ENCODE measurements around the gene MRTFA. TPM values are rescaled to one million over a fixed set of nuclear protein-coding genes. Genes with fewer than 3 reads are reported as not detected.
A peak's percentile ranks its signal among the peaks of the same experiment; 100 is the strongest.
"Not testable (repeated sequence)": the region's sequence is repeated elsewhere in the genome, so short reads cannot be mapped to it uniquely, and the experiment has no call there.

Gene MRTFA
- total RNA-seq, 1 experiment from 2014 or later = 56.5 TPM

GRCh38 chr22:40659166-40659565 is 22.6 kb upstream of the MRTFA start:
- DNase-seq (ENCODE audit: low spot score) = no peak

DNA sequence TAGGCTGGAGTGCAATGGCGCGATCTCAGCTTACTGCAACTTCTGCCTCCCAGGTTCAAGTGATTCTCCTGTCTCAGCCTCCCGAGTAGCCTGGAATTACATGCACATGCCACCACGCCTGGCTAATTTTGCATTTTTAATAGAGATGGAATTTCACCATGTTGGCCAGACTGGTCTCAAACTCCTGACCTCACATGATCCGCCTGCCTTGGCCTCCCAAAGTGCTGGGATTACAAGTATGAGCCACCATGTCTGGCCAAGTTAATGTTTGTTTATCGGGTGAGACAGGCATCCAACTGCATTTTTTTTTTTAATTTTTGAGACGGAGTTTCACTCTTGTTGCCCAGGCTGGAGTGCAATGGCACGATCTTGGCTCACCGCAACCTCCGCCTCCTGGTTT is 20.1 kb upstream of the MRTFA start:
- DNase-seq (ENCODE audit: low spot score) = not testable (repeated sequence)

- DNase-seq (ENCODE audit: low spot score) = not testable (repeated sequence)
Observed at GRCh38 chr22:40655941-40656340, 19.4 kb upstream of the MRTFA start.

GRCh38 chr22:40654522-40655167 is 18.1 kb upstream of the MRTFA start:
- DNase-seq (ENCODE audit: low spot score) = peak; percentile 52

DNA sequence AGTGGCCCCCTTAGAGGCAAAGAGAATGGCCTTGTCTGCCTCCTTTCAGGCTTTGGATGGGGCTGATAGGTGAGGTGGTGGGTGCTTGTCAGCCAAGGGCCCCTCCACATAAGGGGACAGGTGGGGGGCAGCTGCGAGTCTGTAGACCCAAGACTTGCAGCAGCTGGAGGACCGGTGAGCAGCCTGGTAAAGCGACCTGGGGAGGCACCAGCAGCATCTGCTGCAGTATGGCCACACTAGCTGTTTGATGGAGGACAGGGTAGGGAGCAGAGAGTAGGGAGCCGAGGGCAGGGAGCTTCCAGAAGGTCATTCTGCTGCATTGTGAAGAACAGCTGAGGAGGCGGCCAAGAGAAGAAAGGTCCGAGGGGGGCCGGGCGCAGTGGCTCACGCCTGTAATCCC is 16.8 kb upstream of the MRTFA start:
- DNase-seq (ENCODE audit: low spot score) = no peak

- DNase-seq (ENCODE audit: low spot score) = peak; percentile 93
Observed at GRCh38 chr22:40651563-40652501, 15.3 kb upstream of the MRTFA start.

DNA sequence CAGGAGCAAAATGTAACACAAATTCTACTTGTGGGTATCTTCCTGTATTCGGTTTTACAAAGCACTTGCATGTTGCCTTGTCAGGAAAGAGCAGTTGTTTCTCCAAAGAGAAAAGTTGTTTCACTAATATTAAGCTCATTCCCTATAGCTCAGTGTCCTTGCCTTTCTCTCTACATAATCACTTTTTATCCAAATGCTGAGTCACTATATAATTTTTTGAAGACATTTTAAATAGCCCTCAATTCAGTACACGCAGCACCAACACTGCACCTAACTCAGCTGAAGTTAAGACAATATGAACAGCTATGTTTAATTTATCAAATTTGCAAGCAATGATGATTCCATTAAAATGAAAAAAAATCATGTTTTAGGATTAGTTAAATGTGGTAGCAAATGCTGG is 14.5 kb upstream of the MRTFA start:
- no peak for DNase-seq (ENCODE audit: low spot score)

DNA sequence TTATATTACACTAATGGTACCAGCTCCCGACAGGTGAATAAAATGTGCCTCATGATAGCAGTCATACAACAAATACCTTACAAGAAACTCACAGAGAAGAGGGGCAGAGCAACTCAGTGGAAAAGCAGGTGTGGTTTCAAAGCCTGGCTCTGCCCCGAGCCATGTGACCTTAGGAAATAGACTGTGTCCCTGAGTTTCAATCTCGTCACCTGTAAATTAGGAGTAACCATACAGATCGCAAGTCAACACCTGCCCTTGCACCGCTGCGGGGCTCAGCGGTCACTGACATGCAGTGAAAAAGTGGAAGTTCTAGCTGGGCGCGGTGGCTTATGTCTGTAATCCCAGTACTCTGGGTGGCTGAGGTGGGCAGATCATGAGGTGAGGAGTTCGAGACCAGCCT is 11.9 kb upstream of the MRTFA start:
- no peak for DNase-seq (ENCODE audit: low spot score)

GRCh38 chr22:40645579-40646197 is 9.2 kb upstream of the MRTFA start:
- no peak for DNase-seq (ENCODE audit: low spot score)

- DNase-seq (ENCODE audit: low spot score) = no peak
Observed at GRCh38 chr22:40642316-40642715, 5.8 kb upstream of the MRTFA start.

GRCh38 chr22:40641269-40641668 is 4.8 kb upstream of the MRTFA start:
- DNase-seq (ENCODE audit: low spot score) = peak; percentile 67

DNA sequence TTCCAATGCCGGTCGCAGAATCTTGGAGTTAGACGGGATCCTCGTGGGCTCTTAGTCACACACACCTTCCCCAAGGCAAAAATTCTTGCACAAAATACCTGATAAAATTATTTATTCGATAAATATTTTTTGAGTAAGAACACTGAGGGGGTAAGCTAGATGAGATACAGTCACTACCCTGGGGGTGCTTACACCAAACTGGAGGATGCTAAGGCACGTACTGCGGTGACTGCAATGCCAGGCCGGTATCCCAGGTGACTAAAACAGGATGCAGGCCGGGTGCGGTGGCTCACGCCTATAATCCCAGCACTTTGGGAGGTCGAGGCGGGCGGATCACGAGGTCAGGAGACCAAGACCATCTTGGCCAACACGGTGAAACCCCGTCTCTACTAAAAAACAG is 1.7 kb upstream of the MRTFA start:
- DNase-seq (ENCODE audit: low spot score) = no peak

DNA sequence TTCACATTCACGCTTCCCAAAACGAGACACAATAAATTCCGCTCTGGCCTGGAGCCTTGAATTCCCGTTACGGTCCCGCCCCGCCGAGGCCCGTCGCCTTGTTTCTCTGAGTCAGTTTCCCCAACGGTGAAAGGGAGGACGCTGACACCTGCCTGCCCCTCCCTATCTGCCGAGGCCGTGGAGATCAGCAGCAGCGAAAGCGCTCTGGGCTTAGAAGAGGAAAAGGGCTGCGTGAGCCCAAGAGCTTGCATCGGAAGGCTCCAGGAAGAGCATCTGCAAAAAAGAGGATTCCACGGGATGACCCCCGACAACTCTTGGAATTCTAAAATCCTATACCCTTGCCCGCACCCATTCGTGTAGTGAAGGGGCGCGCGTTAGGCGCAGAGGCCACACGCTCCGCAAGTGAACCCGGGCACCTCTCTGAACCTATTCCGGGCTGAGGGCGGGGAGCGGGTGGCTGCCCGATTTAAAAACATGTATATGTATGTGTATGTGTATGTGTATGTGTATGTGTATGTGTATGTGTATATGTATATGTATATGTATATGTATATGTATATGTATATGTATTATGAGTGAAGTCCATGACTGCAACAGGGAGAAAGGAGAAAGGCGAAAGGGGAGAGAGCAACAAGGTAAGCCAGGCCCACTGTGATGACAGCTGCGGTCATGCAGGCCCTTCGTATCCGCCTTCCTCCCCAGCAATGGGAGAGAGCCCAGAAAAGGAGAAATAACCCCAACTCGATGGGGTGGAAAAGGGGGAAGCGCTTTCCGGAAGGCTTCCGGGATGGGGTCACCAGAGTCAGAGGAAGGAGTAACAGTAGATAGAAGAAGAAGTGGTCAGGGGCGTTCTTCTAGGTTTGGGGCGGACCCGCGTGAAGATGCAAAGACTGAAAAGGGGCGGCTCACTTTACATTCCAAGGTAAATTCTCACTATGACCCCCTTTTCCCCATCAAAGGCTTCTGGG is 948 bp upstream of the MRTFA start:
- no peak for DNase-seq (ENCODE audit: low spot score)

GRCh38 chr22:40635940-40636379 is 559 bp downstream of the MRTFA start:
- no peak for DNase-seq (ENCODE audit: low spot score)

DNA sequence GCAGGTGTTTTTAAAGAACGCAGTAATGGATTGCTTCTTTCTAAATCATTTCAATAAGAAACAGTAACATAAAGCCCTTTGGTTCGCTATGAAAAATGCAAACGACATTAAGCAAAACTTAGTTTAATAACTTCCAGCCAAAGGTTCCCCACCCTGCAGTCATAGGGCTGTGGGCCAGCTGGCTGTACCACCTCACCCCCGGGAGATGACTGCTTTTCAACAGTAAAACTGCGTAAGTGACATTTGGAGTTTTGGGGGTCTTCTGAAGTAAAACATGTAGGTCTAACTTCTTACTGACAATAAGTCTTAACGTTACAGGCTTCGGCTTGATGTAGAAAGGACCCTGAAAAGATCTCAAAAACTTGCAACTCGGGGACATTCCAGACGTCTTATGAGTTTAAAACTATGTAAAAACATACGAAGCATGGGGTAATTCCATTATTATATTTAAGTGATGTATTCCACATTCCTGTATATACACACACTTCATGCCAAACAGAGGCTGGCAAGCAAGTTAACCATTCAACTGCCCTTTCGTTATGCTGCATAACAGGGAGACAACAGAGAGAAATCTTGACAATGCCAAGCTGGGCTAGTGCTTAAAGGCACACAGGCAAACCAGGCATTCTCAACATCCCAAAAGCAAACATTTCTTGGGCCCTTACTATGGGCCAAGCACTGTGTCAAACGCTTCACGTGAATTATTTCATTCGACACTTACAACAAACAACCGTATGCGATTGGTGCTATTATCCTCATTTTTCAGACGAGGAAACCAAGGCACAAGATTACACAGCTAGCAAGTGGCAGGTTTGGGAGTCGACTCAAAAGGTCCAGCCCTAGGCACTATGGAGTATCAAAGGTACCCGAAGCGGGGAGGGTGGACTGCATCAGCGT is 1.2 kb downstream of the MRTFA start:
- DNase-seq (ENCODE audit: low spot score) = no peak

DNA sequence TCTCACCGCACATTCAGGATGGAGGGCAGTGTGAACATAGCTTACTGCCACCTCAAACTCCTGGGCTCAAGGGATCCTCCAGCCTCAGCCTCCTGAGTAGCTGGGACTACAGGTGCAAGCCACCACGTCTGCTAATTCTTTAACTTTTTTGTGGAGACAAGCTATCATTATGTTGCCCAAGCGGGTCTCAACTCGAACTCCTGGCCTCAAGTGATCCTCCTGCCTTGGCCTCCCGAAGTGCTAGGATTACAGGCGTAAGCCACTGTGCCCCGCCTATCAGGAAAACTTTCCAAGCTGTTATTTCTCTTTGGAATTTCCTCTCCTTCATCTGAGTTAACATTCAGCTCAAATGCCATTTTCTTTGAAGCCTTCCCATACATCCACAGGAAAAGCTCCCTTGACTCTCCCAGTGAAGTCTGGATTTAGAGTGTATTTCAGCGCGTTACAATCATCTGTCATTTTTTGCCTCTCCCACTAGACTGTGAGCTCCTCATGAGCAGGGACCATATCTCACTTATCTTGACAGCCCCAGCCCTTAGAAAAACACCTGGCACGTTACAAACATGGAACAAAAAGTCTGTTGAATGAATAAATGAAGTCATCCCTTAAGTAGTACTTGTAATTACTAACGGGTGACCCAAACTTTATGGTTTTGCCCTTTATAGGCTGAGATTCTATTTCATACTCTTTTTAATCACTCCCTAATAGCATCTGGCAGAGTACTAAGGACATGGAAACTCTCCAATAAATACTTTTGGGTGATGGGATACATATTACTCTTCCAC is 2.2 kb downstream of the MRTFA start:
- no peak for DNase-seq (ENCODE audit: low spot score)

DNA sequence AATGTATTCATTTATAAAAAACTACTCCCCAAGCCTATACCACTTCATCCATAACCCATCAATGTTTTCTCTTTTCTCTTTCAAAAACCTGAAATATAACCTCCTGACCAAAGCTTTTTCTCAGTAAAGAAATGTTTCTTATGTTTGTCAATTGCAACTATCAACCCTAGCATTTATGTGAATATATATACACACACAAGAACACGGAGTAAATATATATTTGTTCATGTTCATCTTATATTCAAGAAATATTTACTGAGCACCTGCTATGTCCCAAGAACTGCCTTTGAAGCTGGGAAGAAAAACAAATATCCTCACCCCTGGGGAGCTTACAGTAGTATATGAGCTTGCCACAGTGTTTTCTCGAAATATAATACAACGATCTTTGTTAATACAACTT is 3.5 kb downstream of the MRTFA start:
- DNase-seq (ENCODE audit: low spot score) = no peak

- DNase-seq (ENCODE audit: low spot score) = no peak
Observed at GRCh38 chr22:40631925-40632324, 4.6 kb downstream of the MRTFA start.

GRCh38 chr22:40628354-40629042 is 8.0 kb downstream of the MRTFA start:
- peak; percentile 18 for DNase-seq (ENCODE audit: low spot score)
